GM18502 (cell line): Measurements from ENCODE around the gene SPINK5.

ENCODE experiments used
- ATAC-seq: cut with Tn5 transposase; IDR thresholded peaks from one replicate; pipeline ENCODE4 v1.9.1; 2021; ENCODE audit warnings: mild to moderate bottlenecking; ENCODE audit not compliant: unreplicated experiment, poor library complexity

SPINK5 gene

GRCh38 chr5:148172377-148172776 is 108.6 kb downstream of the SPINK5 start:
- no peak for ATAC-seq

GRCh38 chr5:148176480-148176879 is 112.7 kb downstream of the SPINK5 start:
- no peak for ATAC-seq

- ATAC-seq = no peak
Measured at GRCh38 chr5:148177207-148177606, 113.4 kb downstream of the SPINK5 start.

- ATAC-seq = peak; percentile 87
Measured at GRCh38 chr5:148179234-148179824, 115.5 kb downstream of the SPINK5 start.

GRCh38 chr5:148186248-148187003 is 122.6 kb downstream of the SPINK5 start:
- ATAC-seq = peak; percentile 91
